HepG2 (cell line): ENCODE data around the gene ST6GALNAC4. TPM values are rescaled to one million over a fixed set of nuclear protein-coding genes. Genes with fewer than 3 reads are reported as not detected.
A peak's percentile ranks its signal among the peaks of the same experiment; 100 is the strongest.

Experiments
- BCL6 ChIP-seq: IDR thresholded peaks from 2 replicates; pipeline ENCODE4 v1.6.1; 2016; ENCODE audit warnings: missing genetic modification reagents, missing compliant biosample characterization
- HCFC1 ChIP-seq: fragments of 150-350 bp; IDR thresholded peaks from 2 replicates; pipeline ENCODE4 v1.6.1; 2014; ENCODE audit warnings: low read depth, low read length
- NR3C1 ChIP-seq: sonication (generic); formaldehyde crosslinking; IDR thresholded peaks from 2 replicates; pipeline ENCODE4 v1.4.0; 2020; ENCODE audit warnings: missing genetic modification reagents
- RBFOX2 ChIP-seq: fragments of 200-400 bp; formaldehyde crosslinking; IDR thresholded peaks from 2 replicates; pipeline ENCODE4 v1.6.1; 2017; ENCODE audit warnings: low read depth, mild to moderate bottlenecking, low read length
- THAP11 ChIP-seq: IDR thresholded peaks from 2 replicates; pipeline ENCODE4 v1.6.1; 2016; ENCODE audit warnings: missing biosample characterization, missing genetic modification reagents
- TP53 ChIP-seq: sonication (generic); formaldehyde crosslinking; conservative IDR thresholded peaks from 2 replicates; pipeline ENCODE4 v1.4.0; 2020; ENCODE audit warnings: missing genetic modification reagents
- ZNF501 ChIP-seq: sonication (generic); formaldehyde crosslinking; IDR thresholded peaks from 2 replicates; pipeline ENCODE4 v1.5.1; 2020; ENCODE audit warnings: mild to moderate bottlenecking, moderate library complexity, missing genetic modification reagents
- ZNF7 ChIP-seq: IDR thresholded peaks from 2 replicates; pipeline ENCODE4 v1.6.1; 2016; ENCODE audit warnings: missing biosample characterization, missing genetic modification reagents
- ZNF770 ChIP-seq: sonication (generic); formaldehyde crosslinking; IDR thresholded peaks from 2 replicates; pipeline ENCODE4 v1.5.0; 2020; ENCODE audit warnings: mild to moderate bottlenecking, missing genetic modification reagents
- ZNF788 ChIP-seq: sonication (generic); formaldehyde crosslinking; IDR thresholded peaks from 2 replicates; pipeline ENCODE4 v1.5.0; 2020; ENCODE audit warnings: mild to moderate bottlenecking, missing genetic modification reagents, borderline replicate concordance
- polyA plus RNA-seq, 8 experiments: library from polyadenylated mRNA; depleted of rRNA in 3 of 8; stranded (reverse) in 7 of 8; unstranded in 1 of 8; fragments of >200 nt; fragmentation: Illumina TruSeq in 4 of 8; extraction: Trizol in 4 of 8; gene quantifications; 2 replicates each; pipeline versions ENCODE4 v1.2.1 to v1.2.3, GENCODE V29; 2011 to 2016; ENCODE audit warnings: low read depth in 4 of 8, missing spikeins in 1 of 8, mixed read lengths in 1 of 8; ENCODE audit not compliant: insufficient read depth in 1 of 8
- total RNA-seq, 5 experiments: library from RNA; depleted of rRNA; stranded (reverse); fragments of >200 nt; fragmentation: Illumina TruSeq; extraction: Trizol; gene quantifications; 2 replicates each; pipeline ENCODE4 v1.2.3, GENCODE V29; 2016; ENCODE audit warnings: low read depth in 1 of 5
- TF ChIP-seq, protein P1 (sequence below): sonication (generic); formaldehyde crosslinking; IDR thresholded peaks from 2 replicates; pipeline ENCODE4 v1.5.1; 2020; ENCODE audit warnings: mild to moderate bottlenecking, missing genetic modification reagents, moderate library complexity

The ST6GALNAC4 gene
- total and polyA plus RNA-seq, 2 of the 13 experiments (the other 11 are each of a cell fraction or from before 2014, with no cell fraction given): 18.8 to 27.7 TPM

GRCh38 chr9:127947841-127948710 is 31.2 kb upstream of the ST6GALNAC4 start (continued):
- TF ChIP-seq ZNF788 (0 out of 2 replicates have a peak, but pooled peaks have one; percentile 19), TP53 (CRISPR knock-in tag) (no peak), HCFC1 (no peak), NR3C1 (CRISPR knock-in tag) (no peak), ZNF501 (CRISPR knock-in tag) (no peak), ZNF770 (CRISPR knock-in tag) (no peak), BCL6 (CRISPR knock-in tag) (no peak), ZNF7 (CRISPR knock-in tag) (no peak), THAP11 (CRISPR knock-in tag) (no peak), RBFOX2 (0 out of 2 replicates have a peak, but pooled peaks have one; percentile 57)
- TF ChIP-seq, protein P1, sequence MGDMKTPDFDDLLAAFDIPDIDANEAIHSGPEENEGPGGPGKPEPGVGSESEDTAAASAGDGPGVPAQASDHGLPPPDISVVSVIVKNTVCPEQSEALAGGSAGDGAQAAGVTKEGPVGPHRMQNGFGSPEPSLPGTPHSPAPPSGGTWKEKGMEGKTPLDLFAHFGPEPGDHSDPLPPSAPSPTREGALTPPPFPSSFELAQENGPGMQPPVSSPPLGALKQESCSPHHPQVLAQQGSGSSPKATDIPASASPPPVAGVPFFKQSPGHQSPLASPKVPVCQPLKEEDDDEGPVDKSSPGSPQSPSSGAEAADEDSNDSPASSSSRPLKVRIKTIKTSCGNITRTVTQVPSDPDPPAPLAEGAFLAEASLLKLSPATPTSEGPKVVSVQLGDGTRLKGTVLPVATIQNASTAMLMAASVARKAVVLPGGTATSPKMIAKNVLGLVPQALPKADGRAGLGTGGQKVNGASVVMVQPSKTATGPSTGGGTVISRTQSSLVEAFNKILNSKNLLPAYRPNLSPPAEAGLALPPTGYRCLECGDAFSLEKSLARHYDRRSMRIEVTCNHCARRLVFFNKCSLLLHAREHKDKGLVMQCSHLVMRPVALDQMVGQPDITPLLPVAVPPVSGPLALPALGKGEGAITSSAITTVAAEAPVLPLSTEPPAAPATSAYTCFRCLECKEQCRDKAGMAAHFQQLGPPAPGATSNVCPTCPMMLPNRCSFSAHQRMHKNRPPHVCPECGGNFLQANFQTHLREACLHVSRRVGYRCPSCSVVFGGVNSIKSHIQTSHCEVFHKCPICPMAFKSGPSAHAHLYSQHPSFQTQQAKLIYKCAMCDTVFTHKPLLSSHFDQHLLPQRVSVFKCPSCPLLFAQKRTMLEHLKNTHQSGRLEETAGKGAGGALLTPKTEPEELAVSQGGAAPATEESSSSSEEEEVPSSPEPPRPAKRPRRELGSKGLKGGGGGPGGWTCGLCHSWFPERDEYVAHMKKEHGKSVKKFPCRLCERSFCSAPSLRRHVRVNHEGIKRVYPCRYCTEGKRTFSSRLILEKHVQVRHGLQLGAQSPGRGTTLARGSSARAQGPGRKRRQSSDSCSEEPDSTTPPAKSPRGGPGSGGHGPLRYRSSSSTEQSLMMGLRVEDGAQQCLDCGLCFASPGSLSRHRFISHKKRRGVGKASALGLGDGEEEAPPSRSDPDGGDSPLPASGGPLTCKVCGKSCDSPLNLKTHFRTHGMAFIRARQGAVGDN (CRISPR knock-in tag): peak; percentile 56
